GM18519 (cell line): ENCODE measurements around the gene DGCR6L.
"Not testable (repeated sequence)": the region's sequence is repeated elsewhere in the genome, so short reads cannot be mapped to it uniquely, and the experiment has no call there.

Experiments used
- ATAC-seq: cut with Tn5 transposase; IDR thresholded peaks from one replicate; pipeline ENCODE4 v1.9.1; 2021; ENCODE audit warnings: mild to moderate bottlenecking, moderate library complexity; ENCODE audit not compliant: unreplicated experiment, low FRiP score

DGCR6L gene

GRCh38 chr22:20328569-20328930 is 8.7 kb upstream of the DGCR6L start:
- ATAC-seq = not testable (repeated sequence)

- ATAC-seq = not testable (repeated sequence)
Observed at GRCh38 chr22:20325996-20326395, 6.1 kb upstream of the DGCR6L start.

GRCh38 chr22:20324139-20324516 is 4.3 kb upstream of the DGCR6L start:
- ATAC-seq = no peak

DNA sequence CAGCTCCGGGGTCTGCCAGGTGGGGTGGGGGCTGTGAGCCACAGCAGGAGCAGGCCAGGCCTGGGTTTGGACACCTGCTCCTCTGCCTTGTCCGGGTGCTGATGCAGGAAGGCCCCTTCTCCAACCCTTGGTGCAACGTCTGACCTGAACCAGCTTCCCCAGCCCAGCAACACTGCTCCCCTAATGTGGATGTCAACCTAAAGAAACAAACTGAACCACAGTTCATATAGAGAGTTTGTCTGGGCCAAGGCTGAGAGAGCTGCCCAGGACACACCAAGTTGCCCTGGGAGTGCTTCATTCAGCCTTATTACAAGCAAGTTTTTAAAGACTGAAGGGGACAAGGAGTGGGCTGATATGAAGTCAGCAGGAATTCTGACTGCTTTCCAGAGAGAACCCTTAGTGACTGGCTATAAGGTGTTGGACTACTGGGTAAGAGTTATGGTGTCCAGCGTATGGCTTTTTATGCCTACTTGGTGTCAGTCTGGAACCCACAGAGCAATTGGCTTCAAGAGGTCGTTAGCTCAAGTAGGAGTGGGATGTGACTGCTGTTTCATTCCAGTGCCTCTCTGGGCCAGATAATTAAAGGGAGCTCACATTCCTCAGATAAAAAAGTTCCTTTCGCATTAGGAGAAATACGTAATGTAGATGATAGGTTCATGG is 1.8 kb upstream of the DGCR6L start:
- ATAC-seq = not testable (repeated sequence)

GRCh38 chr22:20320659-20321551 is 1.0 kb upstream of the DGCR6L start:
- not testable (repeated sequence) for ATAC-seq

DNA sequence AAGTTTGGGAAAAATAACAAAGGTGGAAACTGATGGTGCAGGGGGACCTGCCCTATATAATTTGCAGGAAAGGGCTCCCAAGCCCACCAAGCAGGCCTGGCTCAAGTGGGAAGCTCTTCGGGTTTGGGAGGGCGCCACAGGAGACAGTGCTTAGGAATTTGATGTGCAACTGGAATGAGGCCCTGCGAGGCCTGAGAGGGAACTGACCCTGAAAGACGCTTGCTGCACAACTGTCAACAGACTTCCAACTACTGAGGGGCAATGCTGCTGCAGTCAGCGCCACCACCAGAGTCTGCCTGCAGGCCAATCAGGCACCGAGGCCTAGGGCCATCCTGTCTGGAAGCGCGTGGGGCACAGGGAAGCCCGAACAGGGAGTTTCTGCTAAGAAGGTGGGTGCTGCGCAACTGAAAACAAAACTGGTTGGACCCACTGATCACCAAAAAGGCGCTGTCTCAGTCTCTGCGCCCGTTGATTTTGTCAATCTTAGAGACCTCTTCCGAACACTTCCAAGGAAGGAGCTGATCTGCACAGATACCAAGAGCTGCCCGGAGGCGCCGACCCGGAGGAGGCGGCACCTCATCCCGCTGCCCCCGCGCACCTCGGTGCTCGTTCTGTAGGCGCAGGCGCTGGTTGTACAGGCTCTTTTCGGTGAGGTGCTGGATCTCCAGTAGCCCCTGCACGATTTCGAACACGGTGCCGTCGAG is 667 bp downstream of the DGCR6L start:
- no peak for ATAC-seq

DNA sequence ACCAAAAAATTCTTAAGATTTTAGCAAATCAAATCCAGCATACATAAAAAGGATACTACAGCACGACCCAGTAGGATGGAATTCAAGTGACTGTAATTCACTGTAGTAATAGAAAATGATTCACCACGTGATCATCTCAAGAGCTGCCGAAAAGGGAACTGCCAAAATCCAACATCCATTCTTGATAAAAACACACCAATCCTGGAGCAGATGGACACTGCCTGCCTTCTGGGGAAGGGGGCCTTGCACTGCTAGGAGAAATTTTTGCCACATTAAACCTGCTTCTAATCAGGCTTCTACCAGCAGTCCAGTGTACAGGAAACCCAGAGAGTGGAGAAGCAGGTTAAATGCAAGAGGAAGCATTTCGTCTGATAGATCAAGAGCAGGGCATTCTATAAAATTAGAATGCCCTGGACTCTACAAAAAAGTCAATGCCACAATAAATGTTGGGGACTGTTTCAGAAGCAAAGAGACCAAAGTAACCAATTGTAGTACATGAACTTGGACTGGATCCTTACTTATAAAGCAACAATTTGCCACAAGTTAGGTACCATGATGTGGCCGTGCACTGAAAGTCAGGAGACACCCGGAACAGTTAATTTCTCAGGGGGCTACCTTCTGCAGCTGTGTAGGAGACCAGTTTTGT is 1.7 kb downstream of the DGCR6L start:
- ATAC-seq = not testable (repeated sequence)

GRCh38 chr22:20317402-20318042 is 2.3 kb downstream of the DGCR6L start:
- ATAC-seq = not testable (repeated sequence)

GRCh38 chr22:20316844-20317401 is 2.9 kb downstream of the DGCR6L start:
- no peak for ATAC-seq

DNA sequence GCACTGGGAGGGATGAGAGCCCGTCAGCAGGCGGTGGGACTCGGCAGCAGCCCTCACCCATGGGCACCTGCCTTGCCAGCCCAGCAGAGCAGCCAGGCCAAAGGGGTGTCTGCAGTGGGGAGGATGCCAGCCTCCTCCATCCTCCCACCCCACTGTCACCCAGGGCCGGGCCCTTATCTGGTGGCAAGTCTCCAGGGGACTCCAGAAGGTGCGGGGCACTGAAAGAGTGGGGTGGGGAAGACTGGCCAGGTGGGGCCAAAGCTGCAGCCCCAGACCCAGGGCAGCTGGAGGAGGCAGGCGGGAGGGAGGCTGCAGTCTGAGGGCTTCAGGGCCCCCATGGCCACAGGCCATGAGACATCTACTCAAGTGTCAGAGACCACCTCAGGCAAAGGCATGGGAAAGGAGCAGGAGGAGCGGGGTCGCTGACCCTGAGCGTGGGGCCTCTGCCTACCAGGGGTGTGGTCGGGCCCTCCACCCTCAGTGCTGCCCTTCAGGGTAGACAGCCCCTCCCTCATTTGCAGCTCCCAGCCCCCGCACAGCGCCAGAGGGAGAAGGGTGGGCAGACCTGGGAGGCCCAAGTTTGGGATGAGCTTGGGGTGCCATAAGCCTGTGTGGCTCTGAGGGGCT is 3.5 kb downstream of the DGCR6L start:
- no peak for ATAC-seq

DNA sequence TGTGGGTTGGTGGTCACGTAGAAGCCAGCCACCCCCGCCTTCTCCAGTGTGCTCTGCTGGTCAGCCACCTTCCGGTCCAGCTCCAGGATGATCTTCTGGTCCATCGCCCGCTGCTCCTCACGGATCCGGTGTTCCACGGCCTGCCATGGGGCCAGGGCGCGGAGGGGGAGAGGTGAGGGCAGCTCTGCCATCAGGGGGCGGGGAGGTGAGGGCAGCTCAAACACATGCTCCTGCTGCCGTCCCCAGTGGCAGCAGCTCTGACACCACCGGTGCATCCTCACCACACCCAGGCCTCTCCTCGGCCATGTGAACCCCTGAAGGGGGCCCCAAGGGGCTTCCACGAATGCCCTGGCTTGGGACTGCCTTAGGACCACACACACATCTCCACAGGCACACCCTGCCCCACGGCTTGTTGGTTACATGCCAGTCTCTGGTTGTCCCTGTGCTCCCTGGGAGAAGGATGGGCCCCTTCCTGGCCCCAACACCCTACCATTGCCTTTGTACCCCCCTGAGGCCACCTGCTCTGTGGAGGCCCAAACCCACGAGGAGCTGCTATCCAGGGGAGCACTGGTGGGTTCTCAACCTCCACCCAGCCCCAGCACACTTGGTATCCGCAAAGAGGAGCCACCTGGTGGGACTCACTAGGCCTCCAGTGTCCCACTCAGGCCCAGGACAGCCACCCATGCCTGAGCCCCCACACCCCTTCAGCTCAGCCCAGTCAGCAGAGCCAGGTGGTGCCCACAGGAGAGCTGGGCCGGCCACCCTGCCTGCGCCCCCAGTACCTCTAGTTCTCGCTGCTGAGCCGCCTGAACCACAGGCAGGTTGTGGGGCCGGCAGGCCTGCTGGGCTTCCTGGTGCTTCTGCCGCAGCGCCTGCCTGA is 4.3 kb downstream of the DGCR6L start:
- ATAC-seq = no peak

- ATAC-seq = not testable (repeated sequence)
Observed at GRCh38 chr22:20314741-20315336, 5.0 kb downstream of the DGCR6L start.

DNA sequence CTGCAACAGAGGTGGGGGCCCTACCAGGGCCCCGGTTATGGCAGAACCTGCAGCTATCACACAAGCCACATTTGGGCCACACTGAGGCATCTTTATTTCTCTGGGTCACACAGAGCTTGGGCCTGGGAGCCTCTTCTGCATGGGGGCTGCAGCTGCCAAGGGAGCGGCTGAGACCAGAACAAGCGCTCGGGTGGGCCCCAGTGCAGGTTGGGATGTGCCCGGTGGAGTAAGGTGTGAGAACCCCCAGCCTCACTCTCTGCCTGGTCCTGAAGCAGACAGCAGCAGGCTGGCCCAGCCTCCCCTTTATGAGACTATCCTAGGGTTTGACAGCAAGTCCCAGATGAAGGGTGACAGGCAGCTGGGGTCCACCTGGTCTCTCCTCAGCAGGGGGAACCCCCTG is 5.7 kb downstream of the DGCR6L start:
- not testable (repeated sequence) for ATAC-seq

DNA sequence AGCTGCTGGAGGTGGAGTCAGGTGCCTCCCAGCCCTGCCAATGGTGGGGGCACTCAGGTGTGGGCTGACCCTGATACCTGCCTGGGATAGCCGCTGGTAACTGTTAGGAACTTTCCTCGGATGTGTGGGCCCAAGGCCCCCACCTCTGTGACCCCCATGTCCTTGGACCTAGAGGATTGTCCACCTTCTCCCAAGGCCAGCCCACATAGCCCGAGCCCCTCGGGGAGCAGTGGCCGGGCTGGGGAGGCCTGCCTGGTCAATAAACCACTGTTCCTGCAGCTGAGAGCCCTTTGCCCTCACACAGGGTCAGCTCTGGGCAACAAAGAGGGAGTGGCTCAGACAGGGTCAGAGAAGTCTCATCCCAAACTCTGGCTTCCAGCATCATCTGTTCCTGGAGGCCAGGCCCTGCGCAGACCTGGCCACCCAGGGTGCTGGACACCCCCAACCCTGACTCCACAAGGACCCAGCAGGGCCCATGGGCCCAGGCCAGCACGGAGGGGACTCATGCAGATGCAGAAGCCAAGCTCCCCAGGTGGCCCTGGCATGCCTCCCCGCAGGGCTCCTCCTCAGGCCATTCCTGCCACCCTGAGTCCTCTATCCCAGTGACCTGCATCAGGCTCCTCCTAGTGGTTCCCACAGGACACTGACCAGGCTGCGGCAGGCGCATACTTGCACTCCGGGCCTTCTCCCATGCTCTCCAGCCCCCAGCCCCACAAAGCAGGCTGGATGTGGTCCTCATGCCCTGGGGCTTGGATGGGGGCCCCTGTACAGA is 6.4 kb downstream of the DGCR6L start:
- not testable (repeated sequence) for ATAC-seq

- ATAC-seq = no peak
Observed at GRCh38 chr22:20312396-20313191, 7.3 kb downstream of the DGCR6L start.

- not testable (repeated sequence) for ATAC-seq
Observed at GRCh38 chr22:20311249-20312062, 8.4 kb downstream of the DGCR6L start.
